Endothelial cell of umbilical vein (primary cell): Measurements from ENCODE around the gene VPS33B. TPM values are rescaled to one million over a fixed set of nuclear protein-coding genes. Genes with fewer than 3 reads are reported as not detected.

Source experiments
- BruUV-seq: library from RNA; stranded (reverse); fragments of 400-500 nt; replicated peaks from 2 replicates; lab custom pipeline; 2021; lab: Mats Ljungman, UMichigan
- CTCF ChIA-PET: fragments of 300-600, 350-600 bp; sonication (Branson Sonifier 250); formaldehyde crosslinking; loops from one replicate; lab custom pipeline; 2021; ENCODE audit warnings: antibody characterized with exemption, inconsistent platforms; lab: Charles Lee
- POLR2A ChIA-PET: fragments of 300-600, 350-600 bp; sonication (Branson Sonifier 250); formaldehyde crosslinking; loops from one replicate; lab custom pipeline; 2021; ENCODE audit warnings: antibody characterized with exemption, inconsistent platforms; lab: Charles Lee
- DNase-seq: peaks from one replicate; pipeline ENCODE4 v3.0.0-alpha.2; 2011; ENCODE audit warnings: low read depth, low spot score
- FAIRE-seq: peaks from 2 replicates; lab custom pipeline; 2011; peaks lifted over from hg19 to GRCh38; lab: Jason Lieb, UNC
- H2AFZ ChIP-seq: 2 replicates; pipeline ENCODE4 v1.6.0; 2012; ENCODE audit warnings: low read depth, low read length, control low read depth, inconsistent platforms
- H3K27ac ChIP-seq: 2 replicates; pipeline ENCODE4 v1.5.1; 2011; ENCODE audit warnings: low read depth, mild to moderate bottlenecking, control low read depth, low read length, moderate library complexity; ENCODE audit not compliant: insufficient read depth
- H3K27me3 ChIP-seq, 2 experiments: 2 replicates each; pipeline versions ENCODE4 v1.6.0 to v1.6.1; 2011; ENCODE audit warnings: low read length in 2 of 2, mixed read lengths in 1 of 2; ENCODE audit not compliant: control insufficient read depth in 2 of 2, insufficient read depth in 2 of 2
- H3K36me3 ChIP-seq, 2 experiments: 2 replicates in 1 of 2; 3 replicates in 1 of 2; pipeline ENCODE4 v1.5.1; 2011; ENCODE audit warnings: low read length in 2 of 2, mild to moderate bottlenecking in 1 of 2, moderate library complexity in 1 of 2; ENCODE audit not compliant: control insufficient read depth in 2 of 2, insufficient read depth in 2 of 2; ENCODE audit errors: extremely low read depth in 1 of 2
- H3K4me1 ChIP-seq: 3 replicates; pipeline ENCODE4 v1.5.1; 2011; ENCODE audit warnings: mild to moderate bottlenecking, low read length; ENCODE audit not compliant: control insufficient read depth, insufficient read depth; ENCODE audit errors: extremely low read depth
- H3K4me2 ChIP-seq: 2 replicates; pipeline ENCODE4 v1.6.1; 2011; ENCODE audit warnings: low read length, control low read depth, mixed read lengths; ENCODE audit not compliant: insufficient read depth
- H3K4me3 ChIP-seq, 3 experiments: fragments of 200-600 bp in 1 of 3; sonication (generic), shearing (Covaris generic) in 1 of 3; replicated peaks in 1 of 3; 2 replicates each; pipeline ENCODE4 v1.5.1; 2011 to 2016; ENCODE audit warnings: control low read depth in 3 of 3, low read length in 3 of 3, mild to moderate bottlenecking in 2 of 3, inconsistent platforms in 1 of 3, low read depth in 1 of 3, moderate library complexity in 1 of 3; ENCODE audit not compliant: insufficient read depth in 1 of 3
- H3K79me2 ChIP-seq: 2 replicates; pipeline ENCODE4 v1.6.0; 2012; ENCODE audit warnings: low read length, inconsistent platforms; ENCODE audit not compliant: control insufficient read depth, insufficient read depth
- H3K9ac ChIP-seq: replicated peaks from 2 replicates; pipeline ENCODE3; 2011; ENCODE audit warnings: low read length, control low read depth; ENCODE audit not compliant: insufficient read depth; ENCODE audit errors: extremely low read depth
- H3K9me1 ChIP-seq: replicated peaks from 3 replicates; pipeline ENCODE4 v1.6.0; 2011; ENCODE audit warnings: mild to moderate bottlenecking, low read length; ENCODE audit not compliant: control insufficient read depth, insufficient read depth; ENCODE audit errors: extremely low read depth
- H3K9me3 ChIP-seq: replicated peaks from 2 replicates; pipeline ENCODE4 v1.5.1; 2012; ENCODE audit warnings: low read length, inconsistent platforms; ENCODE audit not compliant: control insufficient read depth, insufficient read depth
- H4K20me1 ChIP-seq: replicated peaks from 2 replicates; pipeline ENCODE3; 2011; ENCODE audit warnings: mild to moderate bottlenecking, low read length; ENCODE audit not compliant: control insufficient read depth, insufficient read depth; ENCODE audit errors: extremely low read depth
- EZH2 ChIP-seq: IDR thresholded peaks from 2 replicates; pipeline ENCODE4 v1.6.1; 2012; ENCODE audit warnings: borderline replicate concordance, low read depth, mild to moderate bottlenecking, moderate library complexity, low read length, inconsistent platforms; ENCODE audit not compliant: severe bottlenecking
- FOS ChIP-seq: IDR thresholded peaks from 2 replicates; pipeline ENCODE4 v1.6.1; 2011; ENCODE audit warnings: mild to moderate bottlenecking, low read length, moderate library complexity, borderline replicate concordance; ENCODE audit not compliant: insufficient read depth
- GATA2 ChIP-seq: IDR thresholded peaks from 2 replicates; pipeline ENCODE4 v1.7.0; 2011; ENCODE audit warnings: low read depth, mild to moderate bottlenecking, moderate library complexity, mixed read lengths, low read length; ENCODE audit not compliant: insufficient read length, insufficient read depth
- JUN ChIP-seq: IDR thresholded peaks from 2 replicates; pipeline ENCODE4 v1.6.1; 2011; ENCODE audit warnings: borderline replicate concordance, low read depth; ENCODE audit not compliant: insufficient read length, insufficient read depth
- MYC ChIP-seq: IDR thresholded peaks from one replicate; pipeline ENCODE4 v1.6.1; 2011; ENCODE audit warnings: mild to moderate bottlenecking, low read depth, low read length
- POLR2A ChIP-seq: IDR thresholded peaks from 2 replicates; pipeline ENCODE4 v1.6.1; 2012; ENCODE audit warnings: low read depth, mild to moderate bottlenecking, control low read depth, low read length
- POLR2AphosphoS5 ChIP-seq: IDR thresholded peaks from 2 replicates; pipeline ENCODE4 v1.6.1; 2012; ENCODE audit warnings: low read depth, mild to moderate bottlenecking, control low read depth, low read length, moderate library complexity; ENCODE audit not compliant: insufficient read depth
- dilution Hi-C: fragments of 300-500 bp; cut with MboI; formaldehyde crosslinking; loops from one replicate; pipeline ENCODE4 v1.15.0; 2019; ENCODE audit warnings: low sequenced_read_pairs; ENCODE audit not compliant: extremely low pct_ligation_motif_present
- intact Hi-C: fragments of 100-400 bp; cut with micrococcal nuclease; formaldehyde crosslinking; loops from one replicate; pipeline ENCODE4 v1.10.0; 2022
- polyA plus RNA-seq, 4 experiments: library from polyadenylated mRNA; depleted of rRNA in 3 of 4; stranded (reverse) in 3 of 4; unstranded in 1 of 4; fragments of >200 nt; gene quantifications; 2 replicates each; pipeline versions ENCODE4 v1.2.1 to v1.2.3, GENCODE V29; 2011 to 2012; ENCODE audit warnings: missing spikeins in 1 of 4
- total RNA-seq: library from RNA; stranded (reverse); gene quantifications from 2 replicates; pipeline ENCODE4 v1.2.3, GENCODE V29; 2021
- TF ChIP-seq, protein P1 (sequence below): IDR thresholded peaks from 2 replicates; pipeline ENCODE4 v1.6.1; 2011; ENCODE audit not compliant: insufficient read depth, insufficient read length
- TF ChIP-seq, protein P2 (sequence below), 2 donors: IDR thresholded peaks; 1 replicate in 1 of 2; 2 replicates in 1 of 2; pipeline ENCODE4 v1.5.1; 2011; ENCODE audit warnings: low read length in 2 of 2, mild to moderate bottlenecking in 2 of 2, moderate library complexity in 2 of 2, control low read depth in 1 of 2, inconsistent platforms in 1 of 2, low read depth in 1 of 2; ENCODE audit not compliant: insufficient read depth in 1 of 2; ENCODE audit errors: extremely low read depth in 1 of 2

The VPS33B gene
- total and polyA plus RNA-seq, 2 donors (not counting 3 experiments of a cell fraction or from before 2014, with no cell fraction given): 11.8 to 14.2 TPM

DNA sequence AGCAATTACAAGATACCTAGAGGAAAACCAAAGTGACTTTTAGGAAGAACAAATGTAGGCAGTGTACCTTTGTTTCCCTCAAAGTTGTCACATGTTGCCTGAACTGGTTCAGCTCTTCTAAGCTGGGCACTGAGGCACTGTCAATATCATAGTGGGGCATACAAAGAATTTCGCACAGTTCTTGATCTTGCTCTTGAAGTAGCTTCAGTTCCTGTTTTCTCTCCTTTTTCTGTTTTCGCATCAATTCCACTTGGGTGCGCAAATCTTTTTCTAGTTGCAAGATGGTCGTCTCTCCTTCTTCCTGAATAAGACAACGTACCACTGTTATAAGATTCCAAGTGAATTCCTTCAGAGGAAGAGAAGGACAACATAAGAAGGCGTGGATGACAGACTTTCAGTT, 40.7 kb downstream of the VPS33B start:
- intact Hi-C loops (no loop called here), dilution Hi-C loops (no loop called here)
- no peaks in the 10 kb centered on the region for H3K9me3 ChIP-seq
- H3K27ac ChIP-seq: no peak overlapping the region
- H3K4me2 ChIP-seq: no peak overlapping the region
- TF ChIP-seq, protein P1, sequence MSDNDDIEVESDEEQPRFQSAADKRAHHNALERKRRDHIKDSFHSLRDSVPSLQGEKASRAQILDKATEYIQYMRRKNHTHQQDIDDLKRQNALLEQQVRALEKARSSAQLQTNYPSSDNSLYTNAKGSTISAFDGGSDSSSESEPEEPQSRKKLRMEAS: no peak
- TF ChIP-seq JUN (no peak), POLR2AphosphoS5 (no peak), FOS (no peak), GATA2 (no peak), POLR2A (no peak), MYC (no peak), EZH2 (no peak)
- TF ChIP-seq, protein P2, sequence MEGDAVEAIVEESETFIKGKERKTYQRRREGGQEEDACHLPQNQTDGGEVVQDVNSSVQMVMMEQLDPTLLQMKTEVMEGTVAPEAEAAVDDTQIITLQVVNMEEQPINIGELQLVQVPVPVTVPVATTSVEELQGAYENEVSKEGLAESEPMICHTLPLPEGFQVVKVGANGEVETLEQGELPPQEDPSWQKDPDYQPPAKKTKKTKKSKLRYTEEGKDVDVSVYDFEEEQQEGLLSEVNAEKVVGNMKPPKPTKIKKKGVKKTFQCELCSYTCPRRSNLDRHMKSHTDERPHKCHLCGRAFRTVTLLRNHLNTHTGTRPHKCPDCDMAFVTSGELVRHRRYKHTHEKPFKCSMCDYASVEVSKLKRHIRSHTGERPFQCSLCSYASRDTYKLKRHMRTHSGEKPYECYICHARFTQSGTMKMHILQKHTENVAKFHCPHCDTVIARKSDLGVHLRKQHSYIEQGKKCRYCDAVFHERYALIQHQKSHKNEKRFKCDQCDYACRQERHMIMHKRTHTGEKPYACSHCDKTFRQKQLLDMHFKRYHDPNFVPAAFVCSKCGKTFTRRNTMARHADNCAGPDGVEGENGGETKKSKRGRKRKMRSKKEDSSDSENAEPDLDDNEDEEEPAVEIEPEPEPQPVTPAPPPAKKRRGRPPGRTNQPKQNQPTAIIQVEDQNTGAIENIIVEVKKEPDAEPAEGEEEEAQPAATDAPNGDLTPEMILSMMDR (IDR thresholded peaks at IDR 0.05; ENCODE audit: extremely low read depth in 1 of 2, insufficient read depth in 1 of 2, low read depth in 1 of 2, low read length in 2 of 2): no peak
- no TSS peak for BruUV-seq
- ChIA-PET POLR2A (no interaction called here), CTCF (interaction anchor here (0.8 to 3.7 kb wide), 2 partner anchors 9 to 25 kb away, joined by 3 to 23 read pairs; no protein-coding TSS in a partner anchor)
- no peaks in the 10 kb centered on the region for H3K4me1 ChIP-seq
- H4K20me1 ChIP-seq: no peaks in the 10 kb centered on the region
- H2AFZ ChIP-seq: no peak overlapping the region
- H3K9me1 ChIP-seq: no peaks in the 10 kb centered on the region
- H3K27me3 ChIP-seq: no peaks in the 10 kb centered on the region
- peaks cover 0 to 20% of the 10 kb centered on the region in 2 experiments for H3K36me3 ChIP-seq
- no peak overlapping the region for H3K9ac ChIP-seq
- DNase-seq: no peak
- no peak overlapping the region for H3K4me3 ChIP-seq
- FAIRE-seq: peak; percentile 21
- peaks cover 38% of the 10 kb centered on the region for H3K79me2 ChIP-seq
